ENCODE results near the gene U2AF1L4.
A peak's percentile ranks its signal among the peaks of the same experiment; 100 is the strongest.

The U2AF1L4 gene

GRCh38 chr19:35745328-35746086 lies at the start of gene U2AF1L4, which contains the start of gene PSENEN:
Gene U2AF1L4 (minus strand): TSS chr19:35745418. CDS start chr19:35745391, 27 bp downstream.
Gene PSENEN (plus strand): TSS chr19:35745651. CDS start chr19:35745931, 280 bp downstream.
- peaks cover 76% of the 10 kb centered on the region for H3K4me1 Mint-ChIP-seq
- peak; percentile 88 to 96 for DNase-seq (ENCODE audit: low spot score in 2 of 2)
- H3K9me3 Mint-ChIP-seq, result no peaks in the 10 kb centered on the region
- H3K4me3 Mint-ChIP-seq, result peak within 1 kb of the TSS; percentile 94
- ATAC-seq, result peak; percentile 73
- H3K36me3 Mint-ChIP-seq, result peaks cover 49% of the 10 kb centered on the region
- H3K27ac Mint-ChIP-seq, result peak within 1 kb of the TSS; percentile 100

GRCh38 chr19:35793381-35794165 lies 48.4 kb upstream of the U2AF1L4 start:
- no peaks in the 10 kb centered on the region for H3K9me3 Mint-ChIP-seq
- no peak for DNase-seq (ENCODE audit: low spot score in 2 of 2)
- no peak for ATAC-seq
- no peak overlapping the region for H3K4me3 Mint-ChIP-seq
- peaks cover 11% of the 10 kb centered on the region for H3K4me1 Mint-ChIP-seq
- no peaks in the 10 kb centered on the region for H3K36me3 Mint-ChIP-seq
- H3K27ac Mint-ChIP-seq, result no peak overlapping the region

GRCh38 chr19:35792888-35793287 lies 47.7 kb upstream of the U2AF1L4 start:
- Mint-ChIP-seq H3K27ac (peak overlapping the region; percentile 8), H3K4me1 (peaks cover 11% of the 10 kb centered on the region), H3K4me3 (no peak overlapping the region), H3K9me3 (no peaks in the 10 kb centered on the region), H3K36me3 (no peaks in the 10 kb centered on the region)
- DNase-seq (ENCODE audit: low spot score in 2 of 2) (no peak), ATAC-seq (no peak)

- H3K27ac Mint-ChIP-seq, result no peak overlapping the region
- DNase-seq (ENCODE audit: low spot score in 2 of 2) (no peak), ATAC-seq (no peak)
- no peaks in the 10 kb centered on the region for H3K36me3 Mint-ChIP-seq
- H3K9me3 Mint-ChIP-seq, result no peaks in the 10 kb centered on the region
- H3K4me1 Mint-ChIP-seq, result peaks cover 11% of the 10 kb centered on the region
- no peak overlapping the region for H3K4me3 Mint-ChIP-seq
Measured at GRCh38 chr19:35792312-35792711, 47.1 kb upstream of the U2AF1L4 start.

GRCh38 chr19:35791814-35792279 lies 46.6 kb upstream of the U2AF1L4 start:
- DNase-seq (ENCODE audit: low spot score in 2 of 2) (no peak), ATAC-seq (no peak)
- Mint-ChIP-seq H3K27ac (no peak overlapping the region), H3K36me3 (no peaks in the 10 kb centered on the region), H3K9me3 (no peaks in the 10 kb centered on the region), H3K4me3 (no peak overlapping the region), H3K4me1 (peaks cover 7% of the 10 kb centered on the region)

- H3K27ac Mint-ChIP-seq, result no peak overlapping the region
- peak; percentile 43 for ATAC-seq
- no peak overlapping the region for H3K4me3 Mint-ChIP-seq
- H3K4me1 Mint-ChIP-seq, result peaks cover under 1% of the 10 kb centered on the region
- no peaks in the 10 kb centered on the region for H3K9me3 Mint-ChIP-seq
- H3K36me3 Mint-ChIP-seq, result no peaks in the 10 kb centered on the region
- no peak for DNase-seq (ENCODE audit: low spot score in 2 of 2)
Measured at GRCh38 chr19:35790981-35791813, 46.0 kb upstream of the U2AF1L4 start.

GRCh38 chr19:35789978-35790944 lies 45.0 kb upstream of the U2AF1L4 start:
- no peaks in the 10 kb centered on the region for H3K9me3 Mint-ChIP-seq
- H3K4me3 Mint-ChIP-seq, result no peak overlapping the region
- ATAC-seq (peak; percentile 6), DNase-seq (ENCODE audit: low spot score in 2 of 2) (no peak)
- no peaks in the 10 kb centered on the region for H3K36me3 Mint-ChIP-seq
- no peaks in the 10 kb centered on the region for H3K4me1 Mint-ChIP-seq
- no peak overlapping the region for H3K27ac Mint-ChIP-seq

- Mint-ChIP-seq H3K36me3 (no peaks in the 10 kb centered on the region), H3K9me3 (no peaks in the 10 kb centered on the region), H3K27ac (no peak overlapping the region), H3K4me1 (no peaks in the 10 kb centered on the region), H3K4me3 (no peak overlapping the region)
- DNase-seq (ENCODE audit: low spot score in 2 of 2) (no peak), ATAC-seq (no peak)
Measured at GRCh38 chr19:35789195-35789977, 44.2 kb upstream of the U2AF1L4 start.

GRCh38 chr19:35788205-35788960 lies 43.2 kb upstream of the U2AF1L4 start:
- Mint-ChIP-seq H3K4me3 (no peak overlapping the region), H3K27ac (no peak overlapping the region), H3K4me1 (peaks cover 4% of the 10 kb centered on the region), H3K9me3 (no peaks in the 10 kb centered on the region), H3K36me3 (no peaks in the 10 kb centered on the region)
- no peak for ATAC-seq
- DNase-seq (ENCODE audit: low spot score in 2 of 2), result no peak

- Mint-ChIP-seq H3K27ac (no peak overlapping the region), H3K36me3 (no peaks in the 10 kb centered on the region), H3K4me1 (peaks cover 8% of the 10 kb centered on the region), H3K9me3 (no peaks in the 10 kb centered on the region), H3K4me3 (no peak overlapping the region)
- ATAC-seq (no peak), DNase-seq (ENCODE audit: low spot score in 2 of 2) (no peak)
Measured at GRCh38 chr19:35787227-35787799, 42.1 kb upstream of the U2AF1L4 start.

- ATAC-seq, result no peak
- H3K9me3 Mint-ChIP-seq, result no peaks in the 10 kb centered on the region
- peaks cover 8% of the 10 kb centered on the region for H3K4me1 Mint-ChIP-seq
- no peak overlapping the region for H3K27ac Mint-ChIP-seq
- DNase-seq (ENCODE audit: low spot score in 2 of 2), result no peak
- H3K36me3 Mint-ChIP-seq, result peaks cover 2% of the 10 kb centered on the region
- no peak overlapping the region for H3K4me3 Mint-ChIP-seq
Measured at GRCh38 chr19:35786299-35787160, 41.3 kb upstream of the U2AF1L4 start.

GRCh38 chr19:35785339-35785627 lies 40.1 kb upstream of the U2AF1L4 start:
- ATAC-seq, result no peak
- Mint-ChIP-seq H3K36me3 (peaks cover 6% of the 10 kb centered on the region), H3K27ac (no peak overlapping the region), H3K4me1 (peaks cover 8% of the 10 kb centered on the region), H3K4me3 (no peak overlapping the region), H3K9me3 (no peaks in the 10 kb centered on the region)
- no peak for DNase-seq (ENCODE audit: low spot score in 2 of 2)

Data from stimulated activated effector memory CD8-positive, alpha-beta T cell treated with anti-CD3 and anti-CD28 coated beads, Interleukin-12 subunit alpha, Interleukin-12 subunit beta, amount 100 ng/mL, for 72 hours (primary cell).